Choroid plexus epithelial cell (primary cell): Measurements from ENCODE around the gene THSD7B.

ENCODE experiments used
- DNase-seq: peaks from one replicate; pipeline ENCODE4 v3.0.0-alpha.2; 2010; ENCODE audit warnings: low read depth
- H3K4me3 ChIP-seq: 2 replicates; pipeline ENCODE4 v1.5.1; 2011; ENCODE audit warnings: low read depth, mild to moderate bottlenecking, control low read depth, low read length, moderate library complexity
- CTCF ChIP-seq: conservative IDR thresholded peaks from 2 replicates; pipeline ENCODE4 v1.5.1; 2011; ENCODE audit warnings: low read depth, mild to moderate bottlenecking, control low read depth, inconsistent platforms, low read length, moderate library complexity

Gene THSD7B

GRCh38 chr2:136769871-136770270 lies 4.5 kb downstream of the THSD7B start:
- DNase-seq: no peak
- no peak for TF ChIP-seq CTCF
- H3K4me3 ChIP-seq: no peak overlapping the region

DNA sequence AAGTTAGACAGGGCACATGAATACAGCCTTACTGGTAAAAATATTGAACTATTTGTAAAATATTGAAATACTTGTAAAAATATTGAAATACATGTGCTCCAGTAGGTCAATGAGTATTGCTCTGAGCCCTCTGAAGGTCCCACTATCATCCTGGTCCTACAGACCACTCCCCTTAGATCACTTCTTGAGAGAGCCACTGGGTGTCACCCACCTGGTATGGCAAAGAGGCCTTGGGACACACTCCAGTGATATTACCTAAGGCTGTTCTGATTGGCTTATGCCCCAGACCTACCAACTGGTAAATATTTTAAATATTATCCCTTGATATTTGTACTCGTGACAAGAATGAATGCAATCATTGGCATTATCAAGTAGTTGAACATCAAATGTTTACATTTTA lies 5.0 kb downstream of the THSD7B start:
- no peak for TF ChIP-seq CTCF
- no peak overlapping the region for H3K4me3 ChIP-seq
- DNase-seq: no peak

DNA sequence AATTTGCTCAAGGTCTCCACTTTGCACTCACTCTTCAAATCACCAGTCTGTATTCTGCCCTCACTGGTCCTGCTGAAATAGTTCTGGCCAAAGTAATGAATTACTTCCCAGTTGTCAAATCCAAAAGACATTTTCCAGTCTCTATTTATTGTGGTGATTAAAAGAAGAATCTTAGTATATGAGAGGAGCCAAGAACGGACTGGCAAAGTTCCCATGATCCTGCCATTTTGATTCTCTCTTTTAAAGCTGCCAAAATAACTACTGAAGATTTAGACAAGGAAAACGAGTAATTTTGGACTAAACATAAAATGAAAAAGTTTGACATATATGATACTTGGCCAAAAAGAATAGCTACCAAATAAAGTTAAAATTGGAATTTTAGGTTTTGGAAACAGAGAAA lies 12.0 kb downstream of the THSD7B start:
- no peak overlapping the region for H3K4me3 ChIP-seq
- DNase-seq: no peak
- TF ChIP-seq CTCF: no peak

- TF ChIP-seq CTCF: no peak
- DNase-seq: no peak
- no peak overlapping the region for H3K4me3 ChIP-seq
Observed at GRCh38 chr2:136783856-136784255, 18.5 kb downstream of the THSD7B start.

DNA sequence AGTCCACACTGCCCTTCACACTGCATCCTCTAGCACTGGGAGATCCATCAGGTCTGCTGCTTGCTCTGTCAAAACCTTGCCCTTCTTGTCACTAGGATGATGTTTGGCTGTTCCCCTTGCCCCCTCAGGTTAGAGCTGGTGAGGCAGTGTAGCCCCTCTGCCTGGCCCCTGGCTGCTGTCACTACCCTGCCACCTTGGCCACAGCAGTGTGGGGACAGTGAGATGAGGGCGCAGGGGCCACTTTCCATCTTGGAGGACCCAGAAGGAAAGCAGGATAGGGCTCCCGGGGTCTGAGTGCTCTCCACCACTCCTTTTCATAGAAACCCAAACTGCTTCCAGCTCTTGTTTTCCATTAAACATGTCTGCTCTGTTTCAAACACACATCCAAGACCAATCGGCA lies 19.9 kb downstream of the THSD7B start:
- TF ChIP-seq CTCF: no peak
- no peak for DNase-seq
- no peak overlapping the region for H3K4me3 ChIP-seq

DNA sequence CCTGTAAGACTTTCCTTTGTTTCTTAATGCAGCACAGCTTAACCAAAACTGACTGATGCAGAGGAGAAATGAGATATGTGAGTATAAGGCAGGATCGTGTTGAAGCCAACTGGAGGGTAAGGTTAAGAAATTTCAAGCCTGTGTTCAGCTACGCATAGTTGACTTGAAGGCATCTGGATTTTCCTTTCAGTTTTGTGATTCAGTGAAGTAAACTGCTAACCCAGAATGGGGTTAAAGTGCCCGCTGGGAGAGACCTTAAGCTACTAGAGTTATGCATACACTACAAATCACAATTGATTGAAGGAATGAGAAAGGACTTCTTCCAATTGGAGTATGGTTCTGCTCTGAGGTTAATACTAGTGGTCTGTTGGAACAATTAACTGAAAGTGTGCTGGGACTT lies 22.6 kb downstream of the THSD7B start:
- no peak for TF ChIP-seq CTCF
- no peak for DNase-seq
- no peak overlapping the region for H3K4me3 ChIP-seq

GRCh38 chr2:136796339-136796738 lies 31.0 kb downstream of the THSD7B start:
- TF ChIP-seq CTCF: no peak

More at GRCh38 chr2:136796339-136796738, 31.0 kb downstream of the THSD7B start:
- DNase-seq: no peak
- no peak overlapping the region for H3K4me3 ChIP-seq
